Motor neuron (in vitro differentiated cells): ENCODE data around the gene CDH1. TPM values are rescaled to one million over a fixed set of nuclear protein-coding genes. Genes with fewer than 3 reads are reported as not detected.

Experiments used
- ATAC-seq, 8 experiments: fragments of 200-7000 bp; cut with Tn5 transposase; replicated peaks in 6 of 8; 2 replicates each; pipeline ENCODE4 v1.8.0; 2021; ENCODE audit warnings: mild to moderate bottlenecking in 8 of 8, moderate library complexity in 8 of 8
- H3K27ac ChIP-seq, 2 donors: fragments of 250-450 bp; sonication (Bioruptor Pico); 2 replicates each; pipeline ENCODE4 v1.9.0; 2021; ENCODE audit warnings: antibody characterized with exemption in 2 of 2, mild to moderate bottlenecking in 2 of 2, moderate library complexity in 1 of 2
- H3K4me1 ChIP-seq, 2 donors: fragments of 250-450 bp; sonication (Bioruptor Pico); replicated peaks in 1 of 2; 2 replicates each; pipeline ENCODE4 v1.6.1; 2021; ENCODE audit warnings: antibody characterized with exemption in 2 of 2, mild to moderate bottlenecking in 2 of 2, moderate library complexity in 1 of 2
- H3K4me3 ChIP-seq, 5 donors: fragments of 250-450 bp; sonication (Bioruptor Pico); 2 replicates each; pipeline ENCODE4 v1.9.0; 2021; ENCODE audit warnings: antibody characterized with exemption in 5 of 5, mild to moderate bottlenecking in 5 of 5, moderate library complexity in 4 of 5
- WGBS, 10 experiments: fragments of 450-650 bp; shearing (Covaris generic); methylation state at CpG; one replicate each; pipeline ENCODE4 v1.0.0; 2022; 5-methylcytosine and 5-hydroxymethylcytosine counted together
- in situ Hi-C, 9 experiments: fragments of 400-800 bp; cut with MboI; loops; one replicate each; pipeline ENCODE4 v1.15.0; 2021; ENCODE audit warnings: low sequenced_read_pairs in 9 of 9, low pct_unique_long_range_greater_than_20kb in 2 of 9; ENCODE audit not compliant: unreplicated experiment in 9 of 9
- total RNA-seq, 8 experiments: library from RNA; unstranded; fragments of 300-600 nt; gene quantifications; 2 replicates each; pipeline versions ENCODE4 v1.2.3 to v1.2.4, GENCODE V29; 2022

The CDH1 gene
- total RNA-seq, 8 experiments from 2014 or later: 0.09 to 6.8 (median 0.55) TPM

DNA sequence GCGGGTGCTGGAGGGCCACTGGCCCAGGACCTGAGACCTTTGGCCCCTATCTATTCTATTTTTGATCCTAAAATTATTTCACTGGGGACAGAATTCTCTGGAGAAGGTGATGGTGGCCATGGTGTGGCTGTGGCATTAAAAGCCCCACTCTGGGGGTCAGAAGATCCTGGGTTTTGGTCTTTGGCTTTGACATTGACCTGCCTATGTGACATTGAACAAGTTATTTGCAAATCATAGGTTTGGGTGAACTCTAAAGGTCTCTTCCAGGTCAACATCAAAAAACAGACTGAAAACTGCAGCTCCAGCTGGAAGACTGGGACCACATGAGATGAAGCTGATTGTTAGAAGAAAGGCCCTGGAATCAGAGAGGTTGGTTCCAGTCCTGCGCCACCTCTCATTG lies 2.3 kb upstream of the CDH1 start:
- H3K4me1 ChIP-seq: peaks cover 0 to 6% of the 10 kb centered on the region in 2 donors
- WGBS, 10 experiments: 21 to 100% (median 100%) methylated on average over 1 to 2 of the region's 2 CpGs; no CpG with 5 or more reads in 4 of the 10 experiments
- H3K27ac ChIP-seq: no peak overlapping the region
- in situ Hi-C loops: no loop called here
- ATAC-seq: no peak
- H3K4me3 ChIP-seq: no peak overlapping the region

DNA sequence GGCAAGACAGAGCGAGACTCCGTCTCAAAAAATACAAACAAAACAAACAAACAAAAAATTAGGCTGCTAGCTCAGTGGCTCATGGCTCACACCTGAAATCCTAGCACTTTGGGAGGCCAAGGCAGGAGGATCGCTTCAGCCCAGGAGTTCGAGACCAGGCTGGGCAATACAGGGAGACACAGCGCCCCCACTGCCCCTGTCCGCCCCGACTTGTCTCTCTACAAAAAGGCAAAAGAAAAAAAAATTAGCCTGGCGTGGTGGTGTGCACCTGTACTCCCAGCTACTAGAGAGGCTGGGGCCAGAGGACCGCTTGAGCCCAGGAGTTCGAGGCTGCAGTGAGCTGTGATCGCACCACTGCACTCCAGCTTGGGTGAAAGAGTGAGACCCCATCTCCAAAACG lies 531 bp upstream of the CDH1 start:
- 41 to 100% (median 80%) methylated on average over 1 to 9 of the region's 12 CpGs; no CpG with 5 or more reads in 3 of the 10 experiments for WGBS, 10 experiments
- no peak overlapping the region for H3K27ac ChIP-seq
- H3K4me1 ChIP-seq: peaks cover 0 to 6% of the 10 kb centered on the region in 2 donors
- ATAC-seq: no peak
- in situ Hi-C loops: no loop called here
- no peak overlapping the region for H3K4me3 ChIP-seq

DNA sequence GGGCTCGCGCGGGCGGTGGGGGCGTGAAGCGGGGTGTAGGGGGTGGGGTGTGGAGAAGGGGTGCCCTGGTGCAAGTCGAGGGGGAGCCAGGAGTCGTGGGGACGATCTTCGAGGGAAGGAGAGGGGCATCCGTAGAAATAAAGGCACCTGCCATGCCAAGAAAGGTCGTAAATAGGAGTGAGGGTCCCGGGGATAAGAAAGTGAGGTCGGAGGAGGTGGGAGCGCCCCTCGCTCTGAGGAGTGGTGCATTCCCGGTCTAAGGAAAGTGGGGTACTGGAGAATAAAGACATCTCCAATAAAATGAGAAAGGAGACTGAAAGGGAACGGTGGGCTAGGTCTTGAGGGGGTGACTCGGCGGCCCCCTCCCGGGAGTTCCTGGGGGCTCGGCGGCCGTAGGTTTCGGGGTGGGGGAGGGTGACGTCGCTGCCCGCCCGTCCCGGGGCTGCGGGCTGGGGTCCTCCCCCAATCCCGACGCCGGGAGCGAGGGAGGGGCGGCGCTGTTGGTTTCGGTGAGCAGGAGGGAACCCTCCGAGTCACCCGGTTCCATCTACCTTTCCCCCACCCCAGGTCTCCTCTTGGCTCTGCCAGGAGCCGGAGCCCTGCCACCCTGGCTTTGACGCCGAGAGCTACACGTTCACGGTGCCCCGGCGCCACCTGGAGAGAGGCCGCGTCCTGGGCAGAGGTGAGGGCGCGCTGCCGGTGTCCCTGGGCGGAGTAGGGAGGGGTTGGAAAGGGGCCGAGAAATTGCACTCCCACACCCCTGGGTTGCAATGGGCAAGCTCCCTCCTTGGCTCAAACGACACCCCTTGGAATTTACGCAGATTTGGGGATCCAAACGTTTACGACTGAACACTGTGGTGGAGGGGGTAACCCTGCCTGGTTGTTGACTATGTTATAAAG lies 888 bp downstream of the CDH1 start:
- in situ Hi-C loops: no loop called here
- H3K27ac ChIP-seq: no peak overlapping the region
- peak in 5 of 8 experiments; percentile 6 to 49 (median 7) for ATAC-seq
- H3K4me3 ChIP-seq: peak overlapping the region; percentile 23 to 32 (median 28)
- peaks cover 0 to 12% of the 10 kb centered on the region in 2 donors for H3K4me1 ChIP-seq
- 0 to 40% (median 10%) methylated on average over 2 to 9 of the region's 58 CpGs; no CpG with 5 or more reads in 7 of the 10 experiments for whole genome bisulfite sequencing, 10 experiments

DNA sequence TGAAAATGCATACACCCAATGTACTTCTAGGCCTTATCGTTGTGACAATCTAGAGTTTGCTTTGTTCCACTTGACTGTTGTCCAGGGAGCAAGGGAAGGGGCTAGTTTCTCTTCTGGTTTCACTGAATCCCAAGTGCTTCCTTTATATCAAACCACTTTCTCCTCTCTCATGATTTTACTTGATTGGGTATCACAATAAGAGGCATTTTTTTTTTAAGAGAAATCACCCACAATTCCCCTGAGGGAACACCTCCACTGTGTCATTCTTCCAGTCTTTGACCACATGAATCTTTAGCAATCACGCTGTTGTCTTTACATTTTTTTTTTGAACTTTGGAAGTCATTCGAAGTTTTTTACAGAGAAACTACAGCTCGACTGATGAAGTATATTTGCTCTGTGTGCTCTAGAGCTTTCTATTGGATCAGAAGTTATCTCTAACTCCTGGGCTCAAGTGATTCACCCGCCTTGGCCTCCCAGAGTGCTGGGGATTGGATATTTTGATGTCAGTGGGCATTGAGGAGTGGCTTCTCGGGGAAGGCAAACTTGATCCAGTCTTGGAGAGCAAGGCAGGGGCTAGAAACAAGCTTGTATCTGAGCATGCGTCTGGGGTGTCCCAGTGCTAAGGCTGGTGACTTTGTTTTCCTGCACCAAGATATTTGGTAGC lies 3.0 kb downstream of the CDH1 start:
- Histone ChIP-seq H3K4me3 (no peak overlapping the region), H3K4me1 (peaks cover 0 to 13% of the 10 kb centered on the region in 2 donors), H3K27ac (no peak overlapping the region)
- in situ Hi-C loops: no loop called here
- WGBS, 10 experiments: 36 to 80% (median 61%) methylated on average over 2 to 7 of the region's 7 CpGs
- no peak for ATAC-seq

DNA sequence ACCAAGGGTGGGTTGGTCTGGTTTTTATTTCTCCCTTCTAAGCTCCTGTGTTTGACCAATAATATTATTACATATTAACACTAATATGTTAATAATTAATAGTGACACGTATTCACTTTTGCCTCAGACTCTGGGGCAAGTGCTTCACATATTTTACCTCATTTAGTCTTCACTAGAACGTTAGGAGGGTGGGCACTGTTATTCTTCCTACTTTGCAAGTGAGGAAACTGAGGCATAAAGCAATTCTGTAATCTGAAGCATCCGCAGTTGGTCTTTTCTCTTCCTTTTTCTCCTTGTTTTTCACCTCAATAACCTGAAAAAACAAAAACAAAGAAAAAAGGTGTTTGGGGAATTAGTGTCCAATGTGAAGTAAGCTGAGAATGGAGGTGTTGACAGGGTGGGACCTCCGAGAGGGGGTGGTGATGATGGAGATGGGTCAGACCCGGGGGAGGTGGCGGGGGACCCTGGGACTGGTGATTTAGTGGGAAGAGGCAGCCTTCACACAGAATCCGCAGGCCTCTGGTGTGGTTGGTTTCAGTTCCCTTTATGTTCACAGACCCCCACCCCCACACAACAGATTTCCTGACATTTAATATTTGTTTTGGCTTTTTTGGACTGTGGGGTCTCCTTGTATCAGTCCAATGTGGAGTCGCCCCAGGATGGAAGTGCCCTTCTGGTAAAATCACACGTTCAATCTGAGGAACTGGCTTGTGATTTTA lies 3.7 kb downstream of the CDH1 start:
- 50 to 92% (median 64%) methylated on average over 2 to 5 of the region's 9 CpGs; no CpG with 5 or more reads in 3 of the 10 experiments for WGBS, 10 experiments
- Histone ChIP-seq H3K4me1 (peaks cover 0 to 13% of the 10 kb centered on the region in 2 donors), H3K4me3 (no peak overlapping the region), H3K27ac (no peak overlapping the region)
- in situ Hi-C loops: no loop called here
- ATAC-seq: no peak

DNA sequence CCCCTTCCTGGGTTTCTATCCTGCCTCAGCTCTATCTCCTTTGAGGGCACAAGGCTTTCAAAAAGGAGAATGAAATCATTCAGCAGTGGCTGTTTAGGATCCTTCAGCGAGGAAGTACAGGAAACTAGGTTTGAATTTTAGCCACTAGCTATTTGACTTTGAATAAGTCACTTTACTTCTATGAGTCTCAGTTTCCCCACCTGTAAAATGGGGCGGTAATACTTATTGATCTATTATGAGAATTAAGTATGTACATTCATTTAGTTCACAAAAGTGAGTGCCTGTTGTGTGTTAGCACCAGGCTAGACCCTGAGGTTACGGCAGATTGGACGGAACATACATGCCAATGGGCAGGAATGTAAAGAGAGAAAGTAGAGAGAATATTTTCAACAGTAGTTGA lies 6.6 kb downstream of the CDH1 start:
- 47 to 100% (median 94%) methylated on average over 1 to 4 of the region's 4 CpGs for WGBS, 10 experiments
- in situ Hi-C loops: no loop called here
- no peak overlapping the region for H3K4me3 ChIP-seq
- ATAC-seq: no peak
- H3K4me1 ChIP-seq: peaks cover 0 to 7% of the 10 kb centered on the region in 2 donors
- no peak overlapping the region for H3K27ac ChIP-seq

DNA sequence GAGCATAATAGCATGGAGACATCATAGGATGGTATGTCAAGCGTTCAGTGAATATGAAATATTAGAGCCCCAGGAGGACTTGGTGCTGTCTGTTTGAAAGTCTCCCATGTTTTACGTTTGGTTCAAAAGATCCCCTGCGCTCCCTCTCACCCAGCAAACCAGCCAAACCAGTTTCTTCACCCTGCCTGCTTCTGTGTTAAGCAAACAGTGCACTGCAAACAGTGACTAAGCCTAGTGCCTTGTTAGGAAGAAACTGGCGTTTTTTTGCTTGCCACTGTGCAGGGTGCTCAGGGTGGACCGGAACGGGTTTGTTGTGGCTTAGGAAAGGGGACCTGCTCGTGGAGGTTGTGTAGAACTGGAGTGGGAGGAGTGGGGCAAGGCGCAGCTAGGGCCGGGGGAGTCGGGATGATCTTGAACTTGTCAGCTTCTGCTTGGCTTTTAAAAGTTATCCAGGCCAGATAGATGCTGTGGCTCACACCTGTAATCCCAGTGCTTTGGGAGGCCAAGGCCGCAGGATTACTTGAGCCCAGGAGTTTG lies 7.7 kb downstream of the CDH1 start:
- WGBS, 10 experiments: 30 to 100% (median 69%) methylated on average over 2 to 10 of the region's 11 CpGs; no CpG with 5 or more reads in 2 of the 10 experiments
- Histone ChIP-seq H3K4me1 (peaks cover 0 to 7% of the 10 kb centered on the region in 2 donors), H3K4me3 (no peak overlapping the region), H3K27ac (no peak overlapping the region)
- ATAC-seq: peak in 4 of 8 experiments; percentile 27 to 92 (median 72)
- in situ Hi-C loops: no loop called here

DNA sequence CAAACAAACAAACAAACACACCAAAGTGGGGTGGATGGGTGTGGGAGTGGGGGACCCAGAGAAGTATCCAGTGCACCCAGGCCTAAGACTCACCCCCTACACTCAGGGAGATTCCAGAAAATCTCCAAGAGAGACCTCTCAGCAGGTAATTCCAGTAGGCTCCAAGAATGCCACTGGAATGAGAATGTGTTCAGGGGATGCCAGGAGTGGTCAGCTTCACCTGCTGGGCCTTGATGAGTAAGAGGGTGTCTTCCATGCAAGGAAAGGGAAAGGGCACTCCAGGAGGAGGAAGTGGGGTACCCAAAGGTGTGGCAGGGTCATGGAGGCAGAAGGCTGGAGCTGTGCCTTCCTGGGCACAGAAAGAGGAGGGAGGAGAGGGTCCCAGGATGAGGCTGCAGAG lies 9.9 kb downstream of the CDH1 start:
- Histone ChIP-seq H3K4me1 (peaks cover 0 to 9% of the 10 kb centered on the region in 2 donors), H3K27ac (no peak overlapping the region)
- in situ Hi-C loops: no loop called here

DNA sequence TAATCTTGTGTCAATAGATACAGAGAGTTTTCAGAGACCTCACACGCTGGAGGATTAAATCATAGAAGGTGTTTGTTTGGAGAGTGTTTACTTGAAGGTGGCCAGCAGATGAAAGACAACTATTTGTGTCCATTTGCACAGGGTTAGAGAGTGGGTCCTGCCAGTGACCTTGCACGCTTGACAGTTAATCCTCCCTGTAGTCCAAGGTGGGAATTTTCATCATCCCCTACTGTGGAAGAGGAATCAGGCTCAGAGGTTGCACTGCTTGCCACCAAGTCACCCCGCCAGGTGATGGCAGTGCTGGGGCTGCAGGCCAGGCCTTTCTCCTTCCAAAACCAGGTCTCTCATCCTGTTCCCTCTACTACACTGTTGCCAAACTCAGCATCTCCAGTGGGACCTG lies 12.3 kb downstream of the CDH1 start:
- 17 to 100% (median 100%) methylated on average over 1 to 3 of the region's 3 CpGs; no CpG with 5 or more reads in 2 of the 10 experiments for WGBS, 10 experiments
- ATAC-seq: no peak
- Histone ChIP-seq H3K27ac (no peak overlapping the region), H3K4me3 (no peak overlapping the region), H3K4me1 (peaks cover 0 to 2% of the 10 kb centered on the region in 2 donors)
- in situ Hi-C loops: no loop called here

More for the DNA sequence above, 9.9 kb downstream of the CDH1 start:
- no peak for ATAC-seq
- no peak overlapping the region for H3K4me3 ChIP-seq

DNA sequence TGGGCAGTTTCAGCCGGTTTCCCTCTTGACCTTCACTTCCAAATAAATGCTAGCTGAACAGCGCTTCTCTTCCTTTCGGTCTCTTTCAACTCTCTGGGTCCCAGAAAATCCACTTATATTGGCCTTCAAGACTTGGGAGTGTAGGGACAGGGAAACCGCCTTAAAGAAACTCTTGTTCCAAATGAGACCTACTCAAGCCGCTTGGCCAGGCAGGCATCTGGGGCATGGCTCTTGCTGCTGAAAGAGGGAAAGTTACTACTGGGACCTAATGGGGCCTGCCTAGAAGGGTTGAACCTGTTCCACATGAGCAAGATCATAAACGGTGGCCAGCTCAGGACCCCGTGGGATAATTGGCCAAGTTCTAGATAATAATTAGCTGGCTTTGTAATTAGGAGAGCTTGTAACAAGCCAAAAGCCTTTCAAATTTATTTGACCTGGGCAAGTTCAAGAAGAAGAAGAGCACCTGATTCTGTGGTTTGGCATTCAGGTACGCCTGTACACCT lies 13.2 kb downstream of the CDH1 start:
- peaks cover 0 to 2% of the 10 kb centered on the region in 2 donors for H3K4me1 ChIP-seq
- ATAC-seq: no peak
- no peak overlapping the region for H3K27ac ChIP-seq
- H3K4me3 ChIP-seq: no peak overlapping the region
- 46 to 100% (median 68%) methylated on average over 1 to 7 of the region's 8 CpGs; no CpG with 5 or more reads in 2 of the 10 experiments for WGBS, 10 experiments
- in situ Hi-C loops: no loop called here

DNA sequence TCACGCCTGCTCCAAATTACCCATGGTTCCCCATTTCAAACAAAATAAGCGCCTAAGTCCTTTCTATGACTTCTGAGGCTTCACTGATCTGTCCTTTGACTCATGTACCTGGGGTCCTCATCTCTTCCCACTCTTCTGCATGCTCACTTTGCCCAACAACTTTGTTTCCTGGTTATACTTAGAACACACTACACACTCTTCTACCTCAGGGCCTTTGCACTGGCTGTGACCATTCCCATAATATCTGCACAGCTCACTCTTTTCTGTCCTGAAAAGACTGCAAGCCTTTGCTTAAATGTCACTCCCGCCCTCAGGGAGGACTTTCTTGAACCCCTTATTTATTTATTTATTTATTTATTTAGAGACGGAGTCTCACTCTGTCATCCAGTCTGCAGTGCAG lies 14.1 kb downstream of the CDH1 start:
- H3K4me1 ChIP-seq: peaks cover 0 to 2% of the 10 kb centered on the region in 2 donors
- ATAC-seq: no peak
- no peak overlapping the region for H3K4me3 ChIP-seq
- in situ Hi-C loops: no loop called here
- WGBS, 10 experiments: 50 to 100% (median 70%) methylated on average over 2 to 4 of the region's 4 CpGs; no CpG with 5 or more reads in 2 of the 10 experiments
- H3K27ac ChIP-seq: no peak overlapping the region

DNA sequence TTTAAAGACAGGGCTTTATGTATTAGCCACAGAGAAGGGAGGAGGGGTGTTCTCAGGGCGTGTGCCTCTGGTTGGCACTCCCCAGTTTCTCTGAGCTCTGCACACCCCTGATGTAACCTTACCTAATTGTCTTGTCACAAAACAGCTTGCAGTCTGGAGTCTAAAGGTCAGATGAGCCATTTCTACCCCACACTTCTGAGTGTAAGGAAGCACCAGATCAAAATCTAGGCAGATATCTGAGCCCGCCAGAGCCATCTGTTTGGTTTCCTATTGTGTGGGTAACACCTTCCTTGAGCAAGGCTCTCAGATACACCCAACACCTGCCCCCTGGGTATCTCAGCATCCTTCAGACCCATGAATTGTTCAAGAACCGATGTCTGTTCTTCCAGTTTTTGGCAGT lies 15.5 kb downstream of the CDH1 start:
- ATAC-seq: no peak
- WGBS, 10 experiments: 0 to 100% (median 78%) methylated on average over 1 to 3 of the region's 3 CpGs; no CpG with 5 or more reads in 4 of the 10 experiments
- H3K4me3 ChIP-seq: no peak overlapping the region
- no peak overlapping the region for H3K27ac ChIP-seq
- in situ Hi-C loops: no loop called here
- peaks cover 0 to 2% of the 10 kb centered on the region in 2 donors for H3K4me1 ChIP-seq
